ENCODE results near the gene ADGRA1.

Gene ADGRA1

GRCh38 chr10:133075346-133076137 lies 12.2 kb upstream of the ADGRA1 start:
- no peak for DNase-seq (ENCODE audit: low spot score)

DNA sequence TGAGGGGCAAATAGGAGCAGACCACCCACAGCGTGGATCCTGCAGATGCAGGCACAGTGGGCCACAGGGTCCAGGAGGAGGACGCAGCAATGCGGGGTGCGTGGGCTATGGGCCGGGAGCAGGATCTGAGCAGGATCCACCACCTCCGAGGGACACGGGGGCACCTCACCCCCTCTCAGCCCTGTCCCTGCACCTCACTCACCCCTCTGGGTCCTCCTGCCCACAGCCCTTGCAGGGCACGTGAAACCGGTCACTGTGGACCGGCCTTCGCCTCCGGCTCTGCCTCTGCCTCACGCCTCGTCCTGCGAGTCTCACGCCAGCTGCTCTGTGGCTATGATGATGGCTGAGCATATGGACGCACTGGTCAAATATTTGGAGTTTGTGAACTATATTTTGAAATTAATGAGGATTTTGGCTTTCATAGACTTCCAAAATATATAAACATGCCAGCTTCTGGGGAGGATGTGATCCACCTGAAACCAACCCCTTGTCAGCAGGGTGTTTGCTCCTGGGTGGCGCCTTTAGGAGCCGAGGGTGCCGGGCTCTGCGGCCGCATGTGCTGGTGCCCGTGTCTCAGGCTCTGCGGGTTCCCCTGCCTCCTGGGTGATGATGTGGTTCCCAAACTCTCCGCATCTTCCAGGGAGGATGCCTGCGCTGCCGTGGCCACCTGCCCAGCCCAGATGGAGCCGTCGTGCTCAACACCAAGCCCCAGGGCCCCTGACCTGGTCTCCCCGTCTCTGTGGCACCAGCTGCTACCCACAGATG lies 11.3 kb upstream of the ADGRA1 start:
- no peak for DNase-seq (ENCODE audit: low spot score)

DNA sequence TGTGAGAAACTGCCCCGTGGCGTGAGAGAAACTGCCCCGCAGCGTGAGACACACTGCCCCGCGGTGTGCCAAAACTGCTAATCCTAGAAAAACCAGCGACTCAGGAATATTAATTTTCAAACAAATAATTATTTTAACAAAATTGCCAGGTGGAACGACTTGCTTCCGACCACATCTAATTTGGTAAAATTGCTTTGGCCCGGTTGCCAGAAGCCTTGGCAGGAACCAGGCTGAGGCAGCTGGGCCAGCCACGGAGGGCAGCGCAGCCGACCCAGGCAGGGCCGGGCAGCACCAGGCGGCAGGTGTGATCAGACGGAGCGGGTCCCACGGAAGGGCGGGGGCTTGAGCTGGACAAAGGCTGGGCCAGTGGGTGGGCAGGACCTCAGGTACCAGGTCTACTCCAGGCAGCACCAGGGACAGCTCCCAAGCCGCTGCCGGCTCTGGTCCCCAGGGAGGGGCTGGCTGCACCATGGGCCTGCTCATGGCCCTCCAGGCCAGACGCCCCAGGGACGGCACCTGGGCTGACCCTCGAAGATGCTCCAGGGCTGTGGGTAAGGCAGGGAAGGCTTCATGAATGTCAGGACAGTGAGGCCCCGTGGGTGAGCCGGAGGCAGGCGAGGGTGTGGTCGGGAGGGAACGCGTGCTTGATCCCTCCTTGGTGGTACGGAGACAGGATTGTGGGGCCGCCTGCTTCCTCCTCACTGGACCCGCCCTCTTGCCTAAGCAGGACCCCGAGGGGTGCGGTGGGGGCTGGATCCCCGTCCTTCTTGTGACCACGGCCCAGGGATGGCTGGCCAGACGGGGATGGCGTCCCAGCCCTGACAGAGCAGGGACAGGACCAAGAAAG lies 7.7 kb upstream of the ADGRA1 start:
- DNase-seq (ENCODE audit: low spot score), result no peak

DNA sequence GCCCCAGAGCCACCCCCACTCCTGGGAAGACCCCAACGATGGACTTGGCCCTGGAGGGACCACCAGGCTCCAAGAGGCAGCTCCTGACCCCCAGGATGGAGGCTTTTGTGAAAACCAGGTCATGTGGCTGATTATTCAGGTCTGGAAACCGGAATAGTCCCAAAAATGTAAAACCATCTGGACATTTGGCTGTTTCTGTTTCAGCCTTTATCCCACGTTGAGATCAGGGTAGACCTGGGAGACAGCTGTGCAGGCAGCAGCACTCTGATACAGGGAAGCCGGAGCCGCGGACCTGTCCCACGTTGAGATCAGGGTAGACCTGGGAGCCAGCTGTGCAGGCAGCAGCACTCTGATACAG lies 7.1 kb upstream of the ADGRA1 start:
- DNase-seq (ENCODE audit: low spot score), result no peak

- DNase-seq (ENCODE audit: low spot score), result no peak
Measured at GRCh38 chr10:133081636-133082035, 6.1 kb upstream of the ADGRA1 start.

GRCh38 chr10:133082685-133083421 lies 4.9 kb upstream of the ADGRA1 start:
- no peak for DNase-seq (ENCODE audit: low spot score)

GRCh38 chr10:133083422-133084100 lies 4.2 kb upstream of the ADGRA1 start:
- DNase-seq (ENCODE audit: low spot score), result no peak

- no peak for DNase-seq (ENCODE audit: low spot score)
Measured at GRCh38 chr10:133084491-133084890, 3.2 kb upstream of the ADGRA1 start.

- DNase-seq (ENCODE audit: low spot score), result no peak
Measured at GRCh38 chr10:133085251-133086125, 2.2 kb upstream of the ADGRA1 start.

DNA sequence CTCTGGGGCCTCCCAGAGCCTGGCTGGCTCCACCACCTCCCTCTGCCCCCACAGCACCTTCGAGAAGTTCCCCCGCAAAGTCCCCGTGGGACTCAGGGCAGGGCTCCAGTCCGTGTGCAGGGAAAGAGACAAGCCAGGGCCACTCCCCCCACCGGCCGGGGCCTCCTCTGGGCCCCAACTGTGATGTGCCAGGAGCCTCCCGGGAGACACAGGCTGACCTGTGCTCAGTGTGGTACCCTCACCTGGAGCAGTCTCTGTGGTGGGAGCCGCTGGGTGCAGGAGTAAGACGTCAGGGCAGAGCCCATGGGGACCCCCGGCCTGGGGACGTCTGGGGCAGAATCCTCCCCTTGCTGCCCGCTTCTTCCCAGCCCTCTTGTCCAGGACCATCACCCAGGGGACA lies 1.5 kb upstream of the ADGRA1 start:
- no peak for DNase-seq (ENCODE audit: low spot score)

DNA sequence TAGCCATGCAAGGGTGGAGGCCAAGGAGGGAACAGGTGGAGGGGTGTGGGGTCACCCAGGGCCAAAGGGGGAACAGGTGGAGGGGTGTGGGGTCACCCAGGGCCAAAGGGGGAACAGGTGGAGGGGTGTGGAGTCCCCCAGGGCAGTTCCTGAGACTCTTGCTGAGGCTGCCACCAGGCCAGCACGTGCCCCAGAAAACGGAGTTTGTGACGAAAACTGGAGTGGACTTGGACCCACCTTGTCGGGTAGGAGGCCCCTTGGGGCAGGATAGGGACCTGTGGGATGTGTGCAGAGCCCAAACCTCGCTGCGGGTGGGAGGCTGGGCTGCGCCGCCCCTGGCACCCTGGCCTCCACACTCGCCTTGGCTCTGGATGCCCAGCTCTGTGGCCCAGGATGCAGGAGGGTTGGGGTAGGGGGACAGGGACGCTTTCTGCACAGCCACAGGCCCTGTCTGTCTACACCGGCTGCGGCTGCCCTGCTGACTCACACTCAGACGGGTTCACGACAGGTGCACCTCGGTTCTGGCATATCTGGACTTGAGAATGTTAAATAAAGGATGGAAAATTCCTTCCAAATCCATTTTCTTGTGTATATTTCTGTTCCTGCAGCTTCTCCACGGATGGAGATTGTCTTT lies 562 bp upstream of the ADGRA1 start:
- DNase-seq (ENCODE audit: low spot score), result no peak

DNA sequence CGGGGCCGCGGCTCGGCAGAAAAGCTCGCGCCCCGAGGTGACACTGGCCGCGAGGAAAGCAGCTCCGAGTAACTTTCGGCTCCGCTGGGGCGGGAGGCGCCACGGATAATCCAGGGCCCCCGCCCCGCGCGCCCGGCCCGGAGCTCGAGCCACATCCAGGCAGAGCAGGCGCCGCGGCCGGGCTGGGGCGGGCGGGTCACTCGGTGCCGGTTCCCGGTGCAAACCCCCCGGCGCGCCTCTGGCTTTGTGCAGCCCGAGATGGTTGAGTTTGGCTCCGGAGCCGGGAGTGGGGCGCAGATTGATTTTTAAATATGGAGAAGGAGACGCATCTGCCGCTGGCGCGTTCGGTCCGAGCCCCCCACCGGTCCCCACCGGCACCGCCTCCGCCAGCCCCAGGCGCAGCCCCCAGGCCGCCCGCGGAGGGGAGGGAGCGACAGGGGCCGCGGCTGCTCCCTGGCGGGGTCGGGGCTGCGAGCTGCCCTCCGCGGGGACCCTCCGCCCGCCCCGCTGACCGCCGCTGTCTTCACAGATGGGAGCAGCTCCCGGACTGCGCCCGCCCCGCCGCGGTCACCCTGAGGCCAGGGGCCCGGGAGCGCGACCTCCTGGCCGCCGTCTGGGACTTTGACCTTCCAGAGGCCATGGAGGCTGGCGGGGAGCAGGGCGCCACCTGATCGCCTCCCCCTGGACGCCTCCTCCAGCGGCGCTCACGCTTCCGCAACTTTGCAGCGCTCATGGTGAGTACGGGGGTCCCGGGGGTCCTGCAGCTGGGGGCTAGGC lies 643 bp downstream of the ADGRA1 start:
- DNase-seq (ENCODE audit: low spot score), result peak; percentile 39

GRCh38 chr10:133088956-133089800 lies 1.5 kb downstream of the ADGRA1 start:
- no peak for DNase-seq (ENCODE audit: low spot score)

- no peak for DNase-seq (ENCODE audit: low spot score)
Measured at GRCh38 chr10:133090101-133090500, 2.4 kb downstream of the ADGRA1 start.

DNA sequence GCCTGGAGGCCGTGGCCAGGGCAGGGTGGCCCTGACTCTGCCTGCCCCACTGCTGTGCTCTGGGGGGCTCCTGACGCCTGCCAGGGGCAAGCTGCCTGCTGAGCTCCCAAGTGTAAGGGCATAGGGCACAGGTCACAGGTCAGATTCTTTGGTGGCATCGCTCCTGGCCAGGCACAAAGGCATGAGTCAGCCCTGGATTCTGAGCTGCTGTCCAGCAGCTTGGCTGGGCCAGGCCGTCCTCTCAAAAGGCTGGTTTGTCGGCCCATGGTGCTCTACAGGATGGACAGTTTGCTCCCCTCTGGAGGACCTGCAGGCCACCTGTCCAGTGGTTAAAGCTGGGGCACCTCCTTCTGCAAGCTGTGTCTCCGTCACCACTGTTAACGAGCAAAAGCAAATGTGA lies 2.9 kb downstream of the ADGRA1 start:
- no peak for DNase-seq (ENCODE audit: low spot score)

DNA sequence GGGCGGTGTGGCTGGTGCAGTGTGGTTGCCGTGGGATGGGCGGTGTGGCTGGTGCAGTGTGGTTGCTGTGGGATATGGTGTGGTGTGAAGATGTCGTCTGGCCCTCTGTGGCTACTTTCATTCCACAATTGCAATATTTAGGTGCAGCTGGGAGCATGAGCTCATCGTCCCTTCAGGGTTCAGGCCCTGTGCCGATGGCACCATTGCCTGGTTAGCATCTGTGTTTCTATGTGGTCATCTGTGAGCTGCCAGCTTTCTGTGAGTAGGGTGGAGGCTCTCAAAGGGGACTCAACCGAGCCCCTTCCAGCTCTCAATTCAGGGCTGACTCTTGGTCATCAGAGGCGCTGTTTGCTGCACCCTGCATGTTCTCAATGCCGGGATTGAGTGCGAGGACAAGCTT lies 3.6 kb downstream of the ADGRA1 start:
- no peak for DNase-seq (ENCODE audit: low spot score)

DNA sequence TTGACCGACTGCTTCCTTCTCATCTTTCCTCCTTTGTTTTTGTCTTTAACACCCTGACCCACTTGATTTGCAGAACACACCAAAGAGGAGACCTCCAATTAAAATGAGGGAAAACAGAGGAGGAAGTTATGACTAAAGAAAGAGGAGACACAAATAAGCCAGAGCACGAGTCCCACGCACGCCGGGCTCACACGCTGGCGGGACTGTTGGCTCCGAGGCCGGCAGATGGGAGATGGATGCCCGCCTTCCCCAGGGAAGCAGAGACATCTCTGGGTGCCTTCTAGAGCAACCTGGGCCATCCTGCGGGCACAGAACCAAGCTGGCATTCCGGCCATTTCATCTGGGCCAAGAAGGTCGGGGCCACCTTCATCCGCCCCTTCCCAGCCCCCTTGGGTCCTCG lies 5.6 kb downstream of the ADGRA1 start:
- no peak for DNase-seq (ENCODE audit: low spot score)

GRCh38 chr10:133094286-133094685 lies 6.6 kb downstream of the ADGRA1 start:
- no peak for DNase-seq (ENCODE audit: low spot score)

All from HuH-7.5 (cell line).